GM18867 (cell line): ENCODE data around the gene PAQR6.

Source experiments
- ATAC-seq: cut with Tn5 transposase; IDR thresholded peaks from one replicate; pipeline ENCODE4 v1.9.1; 2021; ENCODE audit warnings: mild to moderate bottlenecking, moderate library complexity; ENCODE audit not compliant: unreplicated experiment

Gene PAQR6

GRCh38 chr1:156266051-156266450 is 18.2 kb upstream of the PAQR6 start:
- ATAC-seq: no peak

GRCh38 chr1:156263288-156263655 is 15.4 kb upstream of the PAQR6 start:
- ATAC-seq: no peak

- no peak for ATAC-seq
These were observed 14.8 kb upstream of the PAQR6 start for GRCh38 chr1:156262461-156263287.

- ATAC-seq: no peak
These were observed 13.0 kb upstream of the PAQR6 start for GRCh38 chr1:156260896-156261295.

- no peak for ATAC-seq
These were observed 11.9 kb upstream of the PAQR6 start for GRCh38 chr1:156259805-156260204.

- no peak for ATAC-seq
These were observed 11.0 kb upstream of the PAQR6 start for GRCh38 chr1:156258859-156259258.

- ATAC-seq: no peak
These were observed 9.9 kb upstream of the PAQR6 start for GRCh38 chr1:156257711-156258110.

- ATAC-seq: no peak
These were observed 5.8 kb upstream of the PAQR6 start for GRCh38 chr1:156253634-156254033.

- no peak for ATAC-seq
These were observed 3.7 kb upstream of the PAQR6 start for GRCh38 chr1:156251527-156251926.

- ATAC-seq: no peak
These were observed 1.7 kb upstream of the PAQR6 start for GRCh38 chr1:156249593-156249992.

- ATAC-seq: no peak
These were observed 447 bp upstream of the PAQR6 start for GRCh38 chr1:156248323-156248683.

GRCh38 chr1:156246781-156247459 is 936 bp downstream of the PAQR6 start:
- ATAC-seq: no peak

- ATAC-seq: no peak
These were observed 1.5 kb downstream of the PAQR6 start for GRCh38 chr1:156246241-156246780.

- ATAC-seq: no peak
These were observed 2.2 kb downstream of the PAQR6 start for GRCh38 chr1:156245451-156246232.

GRCh38 chr1:156244712-156245111 is 3.1 kb downstream of the PAQR6 start:
- no peak for ATAC-seq

- ATAC-seq: no peak
These were observed 3.7 kb downstream of the PAQR6 start for GRCh38 chr1:156244126-156244525.

- no peak for ATAC-seq
These were observed 5.1 kb downstream of the PAQR6 start for GRCh38 chr1:156242738-156243137.

GRCh38 chr1:156241926-156242325 is 5.9 kb downstream of the PAQR6 start, which contains the start of gene BGLAP:
BGLAP (plus strand) TSS chr1:156242184; CDS start chr1:156242232, 48 bp downstream.
- ATAC-seq: no peak

GRCh38 chr1:156241311-156241811 is 6.5 kb downstream of the PAQR6 start:
- no peak for ATAC-seq

- no peak for ATAC-seq
These were observed 9.6 kb downstream of the PAQR6 start for GRCh38 chr1:156238248-156238647.

- no peak for ATAC-seq
These were observed 11.7 kb downstream of the PAQR6 start for GRCh38 chr1:156236164-156236563.
